Activated CD8-positive, alpha-beta T cell treated with anti-CD3 and anti-CD28 coated beads, Interleukin-2, amount 10 ng/mL, durations not matched to agents 7 days and 5 days (primary cell): Measurements from ENCODE around the gene MRPL36. TPM values are rescaled to one million over a fixed set of nuclear protein-coding genes. Genes with fewer than 3 reads are reported as not detected.
A peak's percentile ranks its signal among the peaks of the same experiment; 100 is the strongest.
"Not testable (repeated sequence)": the region's sequence is repeated elsewhere in the genome, so short reads cannot be mapped to it uniquely, and the experiment has no call there.

Experiments
- ATAC-seq: fragments of 150-1000 bp; cut with Tn5 transposase; one replicate; pipeline ENCODE4 v1.10.0; 2021; ENCODE audit warnings: moderate library complexity
- CTCF ChIA-PET: fragments of 350-600 bp; sonication (Branson Sonifier 250); formaldehyde crosslinking; loops from one replicate; lab custom pipeline; 2021; ENCODE audit warnings: antibody characterized with exemption; lab: Charles Lee
- POLR2A ChIA-PET: fragments of 350-600 bp; sonication (Branson Sonifier 250); formaldehyde crosslinking; loops from one replicate; lab custom pipeline; 2021; ENCODE audit warnings: antibody characterized with exemption; lab: Charles Lee
- DNase-seq: peaks from one replicate; pipeline ENCODE4 v3.0.0-alpha.2; 2020
- H3K27ac Mint-ChIP-seq: one replicate; pipeline ENCODE4 v1.8.0; 2021; ENCODE audit warnings: mild to moderate bottlenecking, mixed read lengths
- H3K27me3 Mint-ChIP-seq: one replicate; pipeline ENCODE4 v1.8.0; 2021; ENCODE audit warnings: low read depth, mixed read lengths
- H3K36me3 Mint-ChIP-seq: one replicate; pipeline ENCODE4 v1.8.0; 2021; ENCODE audit warnings: low read depth, mixed read lengths
- H3K4me1 Mint-ChIP-seq: one replicate; pipeline ENCODE4 v1.8.0; 2021; ENCODE audit warnings: low read depth, mixed read lengths
- H3K4me3 Mint-ChIP-seq: one replicate; pipeline ENCODE4 v1.8.0; 2021; ENCODE audit warnings: mild to moderate bottlenecking, mixed read lengths
- H3K9me3 Mint-ChIP-seq: one replicate; pipeline ENCODE4 v1.8.0; 2022; ENCODE audit warnings: mixed read lengths; ENCODE audit not compliant: insufficient read depth
- total RNA-seq, 2 experiments: library from RNA; stranded (reverse); gene quantifications; one replicate each; pipeline ENCODE4 v1.2.3, GENCODE V29; 2021

The MRPL36 gene
- total RNA-seq, 2 experiments from 2014 or later = 57.9 to 60.4 TPM

- CTCF ChIA-PET = no interaction called here
- POLR2A ChIA-PET = interaction anchor here (0.8 to 1.5 kb wide), 2 partner anchors 9 to 10 kb away, joined by 3 to 5 read pairs; partner anchors contain the start of gene MRPL36
- Mint-ChIP-seq H3K27ac (peak overlapping the region; percentile 52), H3K27me3 (no peaks in the 10 kb centered on the region), H3K4me3 (no peak overlapping the region), H3K9me3 (no peaks in the 10 kb centered on the region), H3K36me3 (peaks cover 6% of the 10 kb centered on the region), H3K4me1 (peaks cover 74% of the 10 kb centered on the region)
- no peak for ATAC-seq
- no peak for DNase-seq
These were observed 9.7 kb downstream of the MRPL36 start for GRCh38 chr5:1789834-1790471.

- POLR2A ChIA-PET = interaction anchor here (1.5 kb wide), 1 partner anchor 11 kb away, joined by 5 read pairs; the partner anchor contains the start of gene MRPL36
- H3K27me3 Mint-ChIP-seq, ATAC-seq, H3K4me3 Mint-ChIP-seq, DNase-seq, CTCF ChIA-PET, H3K27ac Mint-ChIP-seq, H3K9me3 Mint-ChIP-seq, H3K36me3 Mint-ChIP-seq: not testable (repeated sequence)
- H3K4me1 Mint-ChIP-seq = peaks cover 74% of the 10 kb centered on the region
These were observed 10.2 kb downstream of the MRPL36 start for GRCh38 chr5:1789438-1789833.

GRCh38 chr5:1788828-1789227, 10.8 kb downstream of the MRPL36 start:
- Mint-ChIP-seq H3K36me3 (peaks cover 4% of the 10 kb centered on the region), H3K27ac (no peak overlapping the region), H3K4me1 (peaks cover 69% of the 10 kb centered on the region), H3K4me3 (no peak overlapping the region), H3K27me3 (peaks cover 2% of the 10 kb centered on the region), H3K9me3 (no peaks in the 10 kb centered on the region)
- POLR2A ChIA-PET = no interaction called here
- ATAC-seq (no peak), DNase-seq (no peak)
- CTCF ChIA-PET = no interaction called here

GRCh38 chr5:1788200-1788599, 11.4 kb downstream of the MRPL36 start:
- DNase-seq = no peak
- Mint-ChIP-seq H3K27me3 (peaks cover 2% of the 10 kb centered on the region), H3K27ac (no peak overlapping the region), H3K36me3 (peaks cover 4% of the 10 kb centered on the region), H3K9me3 (no peaks in the 10 kb centered on the region), H3K4me3 (no peak overlapping the region), H3K4me1 (peaks cover 66% of the 10 kb centered on the region)
- ATAC-seq = no peak
- POLR2A ChIA-PET = no interaction called here
- CTCF ChIA-PET = interaction anchor here (1.1 kb wide), 1 partner anchor 15 kb away, joined by 3 read pairs; no protein-coding TSS in a partner anchor

GRCh38 chr5:1787472-1788047, 12.1 kb downstream of the MRPL36 start:
- Mint-ChIP-seq H3K36me3 (no peaks in the 10 kb centered on the region), H3K9me3 (no peaks in the 10 kb centered on the region), H3K4me3 (no peak overlapping the region), H3K4me1 (peaks cover 62% of the 10 kb centered on the region), H3K27ac (no peak overlapping the region), H3K27me3 (peaks cover 2% of the 10 kb centered on the region)
- no peak for DNase-seq
- ChIA-PET CTCF (interaction anchor here (1.1 kb wide), 1 partner anchor 15 kb away, joined by 3 read pairs; no protein-coding TSS in a partner anchor), POLR2A (no interaction called here)
- no peak for ATAC-seq

GRCh38 chr5:1786621-1787471, 12.8 kb downstream of the MRPL36 start:
- no peak for ATAC-seq
- no peak for DNase-seq
- H3K9me3 Mint-ChIP-seq = no peaks in the 10 kb centered on the region
- peaks cover 2% of the 10 kb centered on the region for H3K27me3 Mint-ChIP-seq
- H3K36me3 Mint-ChIP-seq = no peaks in the 10 kb centered on the region
- H3K4me3 Mint-ChIP-seq = no peak overlapping the region
- no peak overlapping the region for H3K27ac Mint-ChIP-seq
- ChIA-PET CTCF (no interaction called here), POLR2A (no interaction called here)
- H3K4me1 Mint-ChIP-seq = peaks cover 59% of the 10 kb centered on the region

- POLR2A ChIA-PET = no interaction called here
- no peaks in the 10 kb centered on the region for H3K36me3 Mint-ChIP-seq
These were observed 13.7 kb downstream of the MRPL36 start for GRCh38 chr5:1785984-1786383.

GRCh38 chr5:1785062-1785461, 14.6 kb downstream of the MRPL36 start:
- CTCF ChIA-PET = no interaction called here
- Mint-ChIP-seq H3K27me3 (peaks cover 2% of the 10 kb centered on the region), H3K4me1 (peaks cover 44% of the 10 kb centered on the region), H3K36me3 (no peaks in the 10 kb centered on the region), H3K27ac (no peak overlapping the region), H3K4me3 (no peak overlapping the region), H3K9me3 (no peaks in the 10 kb centered on the region)
- peak; percentile 55 for ATAC-seq
- POLR2A ChIA-PET = no interaction called here
- DNase-seq = no peak

More at GRCh38 chr5:1785984-1786383, 13.7 kb downstream of the MRPL36 start:
- Mint-ChIP-seq H3K27ac (no peak overlapping the region), H3K4me1 (peaks cover 52% of the 10 kb centered on the region), H3K27me3 (peaks cover 2% of the 10 kb centered on the region), H3K9me3 (no peaks in the 10 kb centered on the region), H3K4me3 (no peak overlapping the region)
- CTCF ChIA-PET = no interaction called here
- DNase-seq (no peak), ATAC-seq (no peak)

- no peak for DNase-seq
- POLR2A ChIA-PET = no interaction called here
- Mint-ChIP-seq H3K27ac (no peak overlapping the region), H3K27me3 (peaks cover 2% of the 10 kb centered on the region), H3K4me1 (peaks cover 37% of the 10 kb centered on the region), H3K36me3 (no peaks in the 10 kb centered on the region), H3K9me3 (no peaks in the 10 kb centered on the region), H3K4me3 (no peak overlapping the region)
- CTCF ChIA-PET = no interaction called here
- ATAC-seq = no peak
These were observed 15.2 kb downstream of the MRPL36 start for GRCh38 chr5:1784197-1785050.

GRCh38 chr5:1783216-1783554, 16.5 kb downstream of the MRPL36 start:
- Mint-ChIP-seq H3K4me1 (peaks cover 25% of the 10 kb centered on the region), H3K4me3 (no peak overlapping the region), H3K9me3 (no peaks in the 10 kb centered on the region), H3K36me3 (no peaks in the 10 kb centered on the region), H3K27ac (no peak overlapping the region), H3K27me3 (peaks cover 2% of the 10 kb centered on the region)
- POLR2A ChIA-PET = interaction anchor here (1.1 kb wide), 1 partner anchor 9 kb away, joined by 4 read pairs; no protein-coding TSS in a partner anchor
- DNase-seq = no peak
- CTCF ChIA-PET = no interaction called here
- no peak for ATAC-seq
